ENCODE results near the gene DAPK2.

Gene DAPK2

GRCh38 chr15:63947228-63947627, 99.1 kb downstream of the DAPK2 start:
- in situ Hi-C loops (cut with HindIII; ENCODE audit: low sequenced_read_pairs) = no loop called here
- no peak overlapping the region for H3K4me3 ChIP-seq (ENCODE audit: low read depth, low read length)
- DNase-seq (ENCODE audit: low read depth) = no peak
- TF ChIP-seq, protein P1, sequence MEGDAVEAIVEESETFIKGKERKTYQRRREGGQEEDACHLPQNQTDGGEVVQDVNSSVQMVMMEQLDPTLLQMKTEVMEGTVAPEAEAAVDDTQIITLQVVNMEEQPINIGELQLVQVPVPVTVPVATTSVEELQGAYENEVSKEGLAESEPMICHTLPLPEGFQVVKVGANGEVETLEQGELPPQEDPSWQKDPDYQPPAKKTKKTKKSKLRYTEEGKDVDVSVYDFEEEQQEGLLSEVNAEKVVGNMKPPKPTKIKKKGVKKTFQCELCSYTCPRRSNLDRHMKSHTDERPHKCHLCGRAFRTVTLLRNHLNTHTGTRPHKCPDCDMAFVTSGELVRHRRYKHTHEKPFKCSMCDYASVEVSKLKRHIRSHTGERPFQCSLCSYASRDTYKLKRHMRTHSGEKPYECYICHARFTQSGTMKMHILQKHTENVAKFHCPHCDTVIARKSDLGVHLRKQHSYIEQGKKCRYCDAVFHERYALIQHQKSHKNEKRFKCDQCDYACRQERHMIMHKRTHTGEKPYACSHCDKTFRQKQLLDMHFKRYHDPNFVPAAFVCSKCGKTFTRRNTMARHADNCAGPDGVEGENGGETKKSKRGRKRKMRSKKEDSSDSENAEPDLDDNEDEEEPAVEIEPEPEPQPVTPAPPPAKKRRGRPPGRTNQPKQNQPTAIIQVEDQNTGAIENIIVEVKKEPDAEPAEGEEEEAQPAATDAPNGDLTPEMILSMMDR (IDR thresholded peaks at IDR 0.05; ENCODE audit: low read depth, low read length, missing control alignments) = no peak

DNA sequence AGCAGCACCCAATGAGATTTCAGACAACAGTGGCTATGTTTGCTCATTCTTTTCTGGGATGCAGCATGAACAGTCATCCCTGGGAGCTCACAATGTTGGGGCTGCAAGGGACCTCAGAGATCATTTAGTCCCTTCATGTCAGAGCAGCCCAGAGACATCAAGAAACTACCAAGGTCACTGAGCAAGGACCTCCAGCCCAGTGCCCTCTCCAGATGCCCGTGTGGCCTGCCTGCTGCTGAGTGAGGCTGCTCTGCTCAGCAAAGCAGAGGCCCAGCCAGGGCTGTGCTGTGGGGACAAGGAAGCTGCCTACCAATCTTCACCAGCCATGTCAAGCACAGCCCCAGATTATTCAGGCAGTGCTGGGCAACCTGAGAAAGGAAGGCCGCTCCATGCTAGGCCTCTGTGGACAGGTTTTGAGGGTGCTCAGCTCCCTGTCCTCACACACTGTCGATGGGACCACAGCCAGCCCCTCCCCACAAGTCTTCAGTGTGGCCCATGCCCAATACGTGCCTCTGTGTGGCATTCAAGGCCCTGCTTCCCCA, 99.7 kb downstream of the DAPK2 start:
- no peak for DNase-seq (ENCODE audit: low read depth)
- in situ Hi-C loops (cut with HindIII; ENCODE audit: low sequenced_read_pairs) = no loop called here
- TF ChIP-seq, protein P1 (IDR thresholded peaks at IDR 0.05; ENCODE audit: low read depth, low read length, missing control alignments) = no peak
- H3K4me3 ChIP-seq (ENCODE audit: low read depth, low read length) = no peak overlapping the region

- TF ChIP-seq, protein P1 (IDR thresholded peaks at IDR 0.05; ENCODE audit: low read depth, low read length, missing control alignments) = no peak
- DNase-seq (ENCODE audit: low read depth) = no peak
- no peak overlapping the region for H3K4me3 ChIP-seq (ENCODE audit: low read depth, low read length)
- in situ Hi-C loops (cut with HindIII; ENCODE audit: low sequenced_read_pairs) = no loop called here
Observed at GRCh38 chr15:63945838-63946298, 100.4 kb downstream of the DAPK2 start.

- TF ChIP-seq, protein P1 (IDR thresholded peaks at IDR 0.05; ENCODE audit: low read depth, low read length, missing control alignments) = peak; percentile 99
- no peak for DNase-seq (ENCODE audit: low read depth)
- in situ Hi-C loops (cut with HindIII; ENCODE audit: low sequenced_read_pairs) = no loop called here
- no peak overlapping the region for H3K4me3 ChIP-seq (ENCODE audit: low read depth, low read length)
Observed at GRCh38 chr15:63945007-63945788, 101.1 kb downstream of the DAPK2 start.

DNA sequence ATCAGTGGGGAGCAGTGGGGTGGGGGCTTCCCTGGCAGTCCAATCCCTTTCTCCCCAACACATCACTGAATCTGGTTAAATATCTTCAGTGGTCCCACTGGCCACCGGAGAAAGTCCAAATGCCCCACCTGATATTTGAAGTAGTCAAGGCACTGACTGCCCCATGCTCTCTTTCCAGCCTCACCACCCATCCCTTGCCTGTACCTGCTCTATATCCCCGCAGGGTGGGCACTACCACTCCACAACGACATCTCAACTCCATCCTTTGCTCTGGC, 101.7 kb downstream of the DAPK2 start:
- in situ Hi-C loops (cut with HindIII; ENCODE audit: low sequenced_read_pairs) = no loop called here
- TF ChIP-seq, protein P1 (IDR thresholded peaks at IDR 0.05; ENCODE audit: low read depth, low read length, missing control alignments) = no peak
- no peak overlapping the region for H3K4me3 ChIP-seq (ENCODE audit: low read depth, low read length)
- no peak for DNase-seq (ENCODE audit: low read depth)

DNA sequence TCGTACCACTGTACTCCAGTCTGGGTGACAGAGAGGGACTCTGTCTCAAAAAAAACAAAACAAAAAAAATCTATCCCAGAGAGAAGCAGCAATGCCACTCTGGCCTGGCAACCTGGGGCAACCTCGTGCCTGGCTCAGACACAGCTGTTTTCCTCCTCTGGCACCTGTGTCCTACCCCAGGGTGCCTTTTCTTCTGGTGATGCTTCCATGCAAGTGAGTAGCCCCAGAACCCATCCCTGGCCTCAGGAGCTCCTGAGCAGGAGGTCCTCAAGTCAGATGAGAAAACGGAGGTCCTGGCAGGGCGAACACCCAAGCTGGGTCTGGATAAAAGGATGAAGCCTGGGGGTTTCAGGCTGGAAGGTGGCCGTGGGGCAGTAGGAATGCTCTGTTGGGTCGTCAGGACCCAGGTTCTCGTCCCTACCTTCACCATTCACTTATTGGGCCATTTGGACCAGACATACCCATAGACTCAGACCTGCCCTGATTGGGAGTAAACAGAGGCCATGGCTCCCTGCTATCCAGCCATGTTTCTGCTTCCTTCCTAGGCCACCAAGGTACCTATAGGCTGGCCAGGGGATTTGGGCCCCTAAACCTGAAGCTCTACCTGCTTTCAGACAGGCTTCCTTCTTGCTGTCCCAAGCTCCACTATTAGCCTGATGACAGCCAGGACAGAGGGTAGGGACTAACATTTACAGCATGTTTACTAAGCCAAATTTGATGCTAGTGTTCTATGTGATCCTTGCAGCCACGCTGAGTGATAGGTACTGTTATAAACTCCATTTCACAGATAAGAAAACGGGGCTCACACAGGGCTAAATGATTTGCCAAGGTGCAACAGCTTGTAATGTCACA, 102.2 kb downstream of the DAPK2 start:
- H3K4me3 ChIP-seq (ENCODE audit: low read depth, low read length) = no peak overlapping the region
- no peak for DNase-seq (ENCODE audit: low read depth)
- in situ Hi-C loops (cut with HindIII; ENCODE audit: low sequenced_read_pairs) = no loop called here
- TF ChIP-seq, protein P1 (IDR thresholded peaks at IDR 0.05; ENCODE audit: low read depth, low read length, missing control alignments) = no peak

Measured in astrocyte of the cerebellum (primary cell).